WERI-Rb-1 (cell line): Measurements from ENCODE around the gene PPP1R14B.

Source experiments
- DNase-seq: peaks from one replicate; pipeline ENCODE4 v3.0.0-alpha.2; 2020
- H3K27ac ChIP-seq: fragments of 250-450 bp; sonication (Bioruptor Pico); 2 replicates; pipeline ENCODE4 v1.5.1; 2020; ENCODE audit warnings: mild to moderate bottlenecking, moderate library complexity
- H3K27me3 ChIP-seq: fragments of 250-450 bp; sonication (Bioruptor Pico); 2 replicates; pipeline ENCODE4 v1.5.1; 2021; ENCODE audit warnings: mild to moderate bottlenecking, low read depth, moderate library complexity; ENCODE audit not compliant: insufficient read depth, severe bottlenecking
- H3K36me3 ChIP-seq: fragments of 250-450 bp; sonication (Bioruptor Pico); 2 replicates; pipeline ENCODE4 v1.5.1; 2020; ENCODE audit warnings: mild to moderate bottlenecking, moderate library complexity
- H3K4me3 ChIP-seq: 2 replicates; pipeline ENCODE4 v1.5.1; 2011; ENCODE audit warnings: low read depth, mild to moderate bottlenecking, control low read depth, low read length
- H3K9me3 ChIP-seq: fragments of 250-450 bp; sonication (Bioruptor Pico); 2 replicates; pipeline ENCODE4 v1.5.1; 2021; ENCODE audit warnings: mild to moderate bottlenecking, moderate library complexity; ENCODE audit not compliant: severe bottlenecking
- TF ChIP-seq, protein P1 (sequence below): IDR thresholded peaks from 2 replicates; pipeline ENCODE4 v1.5.1; 2011; ENCODE audit warnings: low read depth, mild to moderate bottlenecking, control low read depth, inconsistent platforms, low read length

The PPP1R14B gene

DNA sequence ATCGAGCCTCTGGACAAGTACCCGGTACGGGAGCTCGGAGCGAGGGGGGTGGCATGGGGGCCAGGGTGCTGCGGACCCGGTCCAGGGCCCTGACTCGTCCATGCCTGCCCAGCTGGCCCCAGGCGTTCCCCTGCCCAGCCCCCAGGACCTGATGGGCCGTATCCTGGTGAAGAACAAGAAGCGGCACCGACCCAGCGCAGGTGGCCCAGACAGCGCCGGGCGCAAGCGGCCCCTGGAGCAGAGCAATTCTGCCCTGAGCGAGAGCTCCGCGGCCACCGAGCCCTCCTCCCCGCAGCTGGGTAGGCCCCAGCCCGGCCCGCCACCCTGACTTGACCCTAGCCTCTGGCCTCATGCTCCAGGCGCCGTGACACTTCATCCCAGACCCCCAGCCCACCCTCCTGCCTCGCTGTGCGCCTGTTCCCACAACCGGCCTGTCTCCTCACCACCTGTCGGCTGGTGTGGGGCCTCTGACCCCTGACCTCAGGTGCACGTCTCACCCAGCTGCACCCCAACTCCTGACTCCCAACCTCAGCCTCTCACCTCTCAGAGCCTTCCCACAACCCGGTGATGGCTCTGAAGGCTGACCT, 12.3 kb upstream of the PPP1R14B start:
- no peak overlapping the region for H3K27ac ChIP-seq

DNA sequence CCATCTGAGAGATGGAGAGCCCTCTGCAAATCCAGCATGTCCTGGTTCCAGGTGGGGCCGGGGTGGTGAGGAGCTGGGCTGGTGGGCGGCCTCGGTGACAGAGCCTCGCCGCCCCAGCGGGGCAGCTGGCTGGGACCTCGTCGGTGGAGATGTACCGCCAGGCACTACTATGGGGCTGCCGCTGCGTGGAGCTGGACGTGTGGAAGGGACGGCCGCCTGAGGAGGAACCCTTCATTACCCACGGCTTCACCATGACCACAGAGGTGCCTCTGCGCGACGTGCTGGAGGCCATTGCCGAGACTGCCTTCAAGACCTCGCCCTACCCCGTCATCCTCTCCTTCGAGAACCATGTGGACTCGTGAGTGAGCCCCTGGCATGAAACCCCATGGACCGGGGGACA, 11.6 kb upstream of the PPP1R14B start:
- peaks cover 76% of the 10 kb centered on the region for H3K36me3 ChIP-seq
- no peaks in the 10 kb centered on the region for H3K9me3 ChIP-seq
- H3K27ac ChIP-seq = no peak overlapping the region
- no peaks in the 10 kb centered on the region for H3K27me3 ChIP-seq
- no peak for DNase-seq
- no peak overlapping the region for H3K4me3 ChIP-seq
- TF ChIP-seq, protein P1, sequence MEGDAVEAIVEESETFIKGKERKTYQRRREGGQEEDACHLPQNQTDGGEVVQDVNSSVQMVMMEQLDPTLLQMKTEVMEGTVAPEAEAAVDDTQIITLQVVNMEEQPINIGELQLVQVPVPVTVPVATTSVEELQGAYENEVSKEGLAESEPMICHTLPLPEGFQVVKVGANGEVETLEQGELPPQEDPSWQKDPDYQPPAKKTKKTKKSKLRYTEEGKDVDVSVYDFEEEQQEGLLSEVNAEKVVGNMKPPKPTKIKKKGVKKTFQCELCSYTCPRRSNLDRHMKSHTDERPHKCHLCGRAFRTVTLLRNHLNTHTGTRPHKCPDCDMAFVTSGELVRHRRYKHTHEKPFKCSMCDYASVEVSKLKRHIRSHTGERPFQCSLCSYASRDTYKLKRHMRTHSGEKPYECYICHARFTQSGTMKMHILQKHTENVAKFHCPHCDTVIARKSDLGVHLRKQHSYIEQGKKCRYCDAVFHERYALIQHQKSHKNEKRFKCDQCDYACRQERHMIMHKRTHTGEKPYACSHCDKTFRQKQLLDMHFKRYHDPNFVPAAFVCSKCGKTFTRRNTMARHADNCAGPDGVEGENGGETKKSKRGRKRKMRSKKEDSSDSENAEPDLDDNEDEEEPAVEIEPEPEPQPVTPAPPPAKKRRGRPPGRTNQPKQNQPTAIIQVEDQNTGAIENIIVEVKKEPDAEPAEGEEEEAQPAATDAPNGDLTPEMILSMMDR = no peak

More for the DNA sequence above, 12.3 kb upstream of the PPP1R14B start:
- no peak for DNase-seq
- H3K9me3 ChIP-seq = no peaks in the 10 kb centered on the region
- H3K27me3 ChIP-seq = no peaks in the 10 kb centered on the region
- H3K4me3 ChIP-seq = no peak overlapping the region
- TF ChIP-seq, protein P1 = no peak
- peaks cover 81% of the 10 kb centered on the region for H3K36me3 ChIP-seq

DNA sequence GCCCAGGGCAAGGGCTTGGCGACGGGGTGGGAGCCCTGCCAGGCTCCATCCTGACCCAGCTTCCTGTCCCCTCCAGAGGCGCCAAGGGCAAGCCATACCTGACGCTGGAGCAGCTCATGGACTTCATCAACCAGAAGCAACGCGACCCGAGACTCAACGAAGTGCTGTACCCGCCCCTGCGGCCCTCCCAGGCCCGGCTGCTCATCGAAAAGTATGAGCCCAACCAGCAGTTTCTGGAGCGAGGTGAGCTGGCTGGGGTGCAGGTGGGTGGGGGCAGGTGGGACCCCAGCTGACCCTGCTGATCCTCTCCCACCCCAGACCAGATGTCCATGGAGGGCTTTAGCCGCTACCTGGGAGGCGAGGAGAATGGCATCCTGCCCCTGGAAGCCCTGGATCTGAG, 9.6 kb upstream of the PPP1R14B start:
- TF ChIP-seq, protein P1 = no peak
- Histone ChIP-seq H3K36me3 (peaks cover 59% of the 10 kb centered on the region), H3K4me3 (no peak overlapping the region), H3K27me3 (no peaks in the 10 kb centered on the region), H3K27ac (peak overlapping the region; percentile 33; the same call in 1 of the 2 replicates), H3K9me3 (no peaks in the 10 kb centered on the region)
- no peak for DNase-seq

DNA sequence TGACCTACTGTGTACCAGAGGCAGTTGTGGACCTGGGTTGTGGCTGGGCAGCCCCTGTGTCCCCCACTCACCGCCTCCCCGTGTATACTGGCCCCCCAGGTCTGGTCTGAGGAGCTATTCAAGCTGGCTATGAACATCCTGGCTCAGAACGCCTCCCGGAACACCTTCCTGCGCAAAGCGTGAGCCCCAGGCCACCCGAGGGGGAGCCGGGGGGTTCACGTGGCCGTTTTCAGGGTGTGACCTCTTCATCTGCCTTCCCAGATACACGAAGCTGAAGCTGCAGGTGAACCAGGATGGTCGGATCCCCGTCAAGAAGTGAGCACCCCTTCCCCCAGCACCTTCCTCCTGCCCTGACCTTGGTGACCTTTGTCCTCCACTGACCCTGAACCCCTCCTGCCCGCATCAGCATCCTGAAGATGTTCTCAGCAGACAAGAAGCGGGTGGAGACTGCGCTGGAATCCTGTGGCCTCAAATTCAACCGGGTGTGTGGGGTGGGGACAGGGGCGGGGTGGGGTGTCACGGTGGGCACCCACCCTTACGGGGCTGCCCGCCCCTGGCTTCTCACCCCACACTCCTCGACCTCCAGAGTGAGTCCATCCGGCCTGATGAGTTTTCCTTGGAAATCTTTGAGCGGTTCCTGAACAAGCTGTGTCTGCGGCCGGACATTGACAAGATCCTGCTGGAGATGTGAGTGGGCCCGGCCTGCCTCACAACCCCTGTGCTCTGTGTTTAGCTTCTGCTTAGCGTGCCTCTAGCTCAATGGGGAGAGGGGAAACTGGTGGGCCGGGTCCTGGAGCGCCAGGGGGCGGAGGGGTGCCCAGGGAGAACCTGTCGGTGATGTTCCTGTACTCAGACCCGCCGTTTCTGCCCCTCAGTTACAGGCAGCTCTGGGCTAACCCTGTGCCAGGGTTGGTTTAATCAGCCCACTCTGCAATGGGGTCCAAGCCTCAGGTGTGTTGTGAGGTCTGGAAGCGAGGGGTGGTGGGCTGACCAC, 8.7 kb upstream of the PPP1R14B start:
- TF ChIP-seq, protein P1 = no peak
- H3K4me3 ChIP-seq = no peak overlapping the region
- DNase-seq = no peak
- H3K36me3 ChIP-seq = peaks cover 54% of the 10 kb centered on the region
- no peaks in the 10 kb centered on the region for H3K9me3 ChIP-seq
- peak overlapping the region; percentile 33; the same call in 1 of the 2 replicates for H3K27ac ChIP-seq
- no peaks in the 10 kb centered on the region for H3K27me3 ChIP-seq

DNA sequence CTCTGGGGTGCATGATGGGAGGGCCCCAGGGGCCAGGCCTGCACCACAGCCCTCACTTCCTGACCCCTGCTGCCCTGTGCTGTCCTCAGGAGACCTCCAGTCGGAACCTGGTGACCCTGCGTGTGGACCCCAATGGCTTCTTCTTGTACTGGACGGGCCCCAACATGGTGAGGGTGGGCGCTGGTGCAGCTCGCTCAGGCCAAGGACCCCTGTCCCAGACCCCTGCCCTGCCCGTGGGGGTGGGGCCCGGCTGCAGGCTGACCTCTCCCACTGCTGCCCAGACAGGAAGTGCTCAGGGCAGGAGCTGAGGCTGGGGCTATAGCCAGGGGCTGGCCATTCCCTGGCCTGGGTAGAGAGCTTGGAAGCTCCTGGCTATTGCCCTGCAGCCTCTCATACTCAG, 7.6 kb upstream of the PPP1R14B start:
- Histone ChIP-seq H3K27me3 (no peaks in the 10 kb centered on the region), H3K27ac (no peak overlapping the region), H3K9me3 (no peaks in the 10 kb centered on the region), H3K4me3 (no peak overlapping the region), H3K36me3 (peaks cover 44% of the 10 kb centered on the region)
- DNase-seq = no peak
- TF ChIP-seq, protein P1 = no peak
